HepG2 (cell line): Measurements from ENCODE around the gene TIMP3. TPM values are rescaled to one million over a fixed set of nuclear protein-coding genes. Genes with fewer than 3 reads are reported as not detected.

Source experiments
- ATAC-seq: fragments of 200-7000 bp; cut with Tn5 transposase; 3 replicates; pipeline ENCODE4 v1.9.1; 2020; ENCODE audit warnings: mild to moderate bottlenecking, moderate library complexity
- BruUV-seq: library from RNA; stranded (reverse); fragments of 400-500 nt; replicated peaks from 2 replicates; lab custom pipeline; 2021; lab: Mats Ljungman, UMichigan
- CTCF ChIA-PET: fragments of 300-600 bp; formaldehyde crosslinking; extraction: SDS; loops from one replicate; lab custom pipeline; 2021; ENCODE audit warnings: low total read pairs, inconsistent platforms, low intra/inter-chr PET ratio; lab: Yijun Ruan, JAX
- POLR2A ChIA-PET: fragments of 350-600 bp; sonication (Branson Sonifier 250); formaldehyde crosslinking; loops from one replicate; lab custom pipeline; 2020; ENCODE audit warnings: antibody characterized with exemption, inconsistent platforms; lab: Yijun Ruan, JAX
- DNase-seq: peaks from one replicate; pipeline ENCODE4 v3.0.0-alpha.2; 2015; ENCODE audit warnings: low spot score
- FAIRE-seq: peaks from 3 replicates; lab custom pipeline; 2011; peaks lifted over from hg19 to GRCh38; lab: Jason Lieb, UNC
- H2AFZ ChIP-seq: one replicate; pipeline ENCODE4 v1.6.1; 2011; ENCODE audit warnings: low read length, inconsistent platforms
- H3K27ac ChIP-seq: fragments of 300-600 bp; 3 replicates; pipeline ENCODE4 v1.8.0; 2011; ENCODE audit warnings: mixed run types, mild to moderate bottlenecking, mixed read lengths, low read length, inconsistent platforms; ENCODE audit not compliant: insufficient read depth; ENCODE audit errors: extremely low read length
- H3K27me3 ChIP-seq, 2 experiments: fragments of 200-600 bp in 1 of 2; 2 replicates in 1 of 2; 3 replicates in 1 of 2; pipeline versions ENCODE4 v1.6.0 to v1.8.0; 2011; ENCODE audit warnings: low read length in 2 of 2, mild to moderate bottlenecking in 2 of 2, moderate library complexity in 2 of 2, inconsistent platforms in 1 of 2; ENCODE audit not compliant: insufficient read depth in 2 of 2, control insufficient read depth in 1 of 2
- H3K36me3 ChIP-seq, 2 experiments: fragments of 200-600 bp in 1 of 2; replicated peaks in 1 of 2; 2 replicates in 1 of 2; 3 replicates in 1 of 2; pipeline versions ENCODE4 v1.5.1 to v1.8.0; 2011; ENCODE audit warnings: low read length in 2 of 2, inconsistent platforms in 1 of 2; ENCODE audit not compliant: insufficient read depth in 2 of 2, control insufficient read depth in 1 of 2
- H3K4me1 ChIP-seq: 2 replicates; pipeline ENCODE4 v1.5.1; 2012; ENCODE audit warnings: low read length, inconsistent platforms; ENCODE audit not compliant: insufficient read depth
- H3K4me2 ChIP-seq: 2 replicates; pipeline ENCODE4 v1.6.0; 2011; ENCODE audit warnings: low read depth, low read length, inconsistent platforms
- H3K4me3 ChIP-seq, 3 experiments: fragments of 200-600 bp in 1 of 3; sonication (generic), shearing (Covaris generic) in 1 of 3; replicated peaks in 1 of 3; 2 replicates each; pipeline ENCODE4 v1.5.1; 2011 to 2016; ENCODE audit warnings: low read length in 3 of 3, inconsistent platforms in 2 of 3, low read depth in 2 of 3, mild to moderate bottlenecking in 2 of 3, control low read depth in 1 of 3, mixed read lengths in 1 of 3; ENCODE audit not compliant: insufficient read depth in 1 of 3
- H3K79me2 ChIP-seq: one replicate; pipeline ENCODE4 v1.6.1; 2011; ENCODE audit warnings: low read length, inconsistent platforms; ENCODE audit not compliant: insufficient read depth
- H3K9ac ChIP-seq: 2 replicates; pipeline ENCODE4 v1.6.0; 2011; ENCODE audit warnings: mild to moderate bottlenecking, low read depth, low read length, inconsistent platforms; ENCODE audit not compliant: insufficient read depth
- H3K9me3 ChIP-seq: 2 replicates; pipeline ENCODE4 v1.5.1; 2012; ENCODE audit warnings: mild to moderate bottlenecking, low read length
- H4K20me1 ChIP-seq: 2 replicates; pipeline ENCODE4 v1.6.0; 2011; ENCODE audit warnings: inconsistent platforms, mild to moderate bottlenecking, low read length, moderate library complexity; ENCODE audit not compliant: insufficient read depth
- KDM1A ChIP-seq: IDR thresholded peaks from 2 replicates; pipeline ENCODE4 v1.6.1; 2016; ENCODE audit warnings: missing compliant biosample characterization
- MTF2 ChIP-seq: sonication (generic); formaldehyde crosslinking; IDR thresholded peaks from 2 replicates; pipeline ENCODE4 v1.5.0; 2020; ENCODE audit warnings: missing genetic modification reagents, borderline replicate concordance
- PHF20 ChIP-seq: sonication (generic); formaldehyde crosslinking; IDR thresholded peaks from 2 replicates; pipeline ENCODE4 v1.5.0; 2020; ENCODE audit warnings: mild to moderate bottlenecking, missing genetic modification reagents
- RXRA ChIP-seq: sonication (generic); formaldehyde crosslinking; IDR thresholded peaks from 2 replicates; pipeline ENCODE4 v1.5.1; 2020; ENCODE audit warnings: missing genetic modification reagents
- TBX3 ChIP-seq: fragments of 450-650 bp; IDR thresholded peaks from 2 replicates; pipeline ENCODE4 v1.6.1; 2017; ENCODE audit warnings: antibody characterized with exemption, mild to moderate bottlenecking, inconsistent platforms, borderline replicate concordance
- UBTF ChIP-seq: sonication (generic); formaldehyde crosslinking; IDR thresholded peaks from 2 replicates; pipeline ENCODE4 v1.4.0; 2020; ENCODE audit warnings: mild to moderate bottlenecking, missing genetic modification reagents
- XBP1 ChIP-seq: sonication (generic); formaldehyde crosslinking; IDR thresholded peaks from 2 replicates; pipeline ENCODE4 v1.5.0; 2020; ENCODE audit warnings: missing genetic modification reagents
- ZNF605 ChIP-seq: sonication (generic); formaldehyde crosslinking; IDR thresholded peaks from 2 replicates; pipeline ENCODE4 v1.8.0; 2022; ENCODE audit warnings: mild to moderate bottlenecking, missing genetic modification reagents
- WGBS: methylation state at CpG from one replicate; pipeline ENCODE4 v1.1.6; 2017; ENCODE audit warnings: low lambda C conversion rate; 5-methylcytosine and 5-hydroxymethylcytosine counted together
- in situ Hi-C: cut with HindIII; loops from 2 replicates; pipeline ENCODE4 v1.10.0; 2017; ENCODE audit warnings: low pct_unique_long_range_greater_than_20kb; ENCODE audit not compliant: extremely low pct_ligation_motif_present
- intact Hi-C: fragments of 100-400 bp; cut with micrococcal nuclease; formaldehyde crosslinking; loops from one replicate; pipeline ENCODE4 v1.10.0; 2022; ENCODE audit not compliant: unreplicated experiment
- polyA plus RNA-seq, 8 experiments: library from polyadenylated mRNA; depleted of rRNA in 3 of 8; stranded (reverse) in 7 of 8; unstranded in 1 of 8; fragments of >200 nt; fragmentation: Illumina TruSeq in 4 of 8; extraction: Trizol in 4 of 8; gene quantifications; 2 replicates each; pipeline versions ENCODE4 v1.2.1 to v1.2.3, GENCODE V29; 2011 to 2016; ENCODE audit warnings: low read depth in 4 of 8, missing spikeins in 1 of 8, mixed read lengths in 1 of 8; ENCODE audit not compliant: insufficient read depth in 1 of 8
- total RNA-seq, 5 experiments: library from RNA; depleted of rRNA; stranded (reverse); fragments of >200 nt; fragmentation: Illumina TruSeq; extraction: Trizol; gene quantifications; 2 replicates each; pipeline ENCODE4 v1.2.3, GENCODE V29; 2016; ENCODE audit warnings: low read depth in 1 of 5
- TF ChIP-seq, protein P1 (sequence below): sonication (generic); formaldehyde crosslinking; IDR thresholded peaks from 2 replicates; pipeline ENCODE4 v1.5.0; 2020; ENCODE audit warnings: mild to moderate bottlenecking, missing genetic modification reagents
- TF ChIP-seq, protein P2 (sequence below): IDR thresholded peaks from 2 replicates; pipeline ENCODE4 v1.6.1; 2016; ENCODE audit warnings: low read depth, control low read depth

Gene TIMP3
- total and polyA plus RNA-seq, 2 of the 13 experiments (the other 11 are each of a cell fraction or from before 2014, with no cell fraction given) = 57.3 to 86.6 TPM

DNA sequence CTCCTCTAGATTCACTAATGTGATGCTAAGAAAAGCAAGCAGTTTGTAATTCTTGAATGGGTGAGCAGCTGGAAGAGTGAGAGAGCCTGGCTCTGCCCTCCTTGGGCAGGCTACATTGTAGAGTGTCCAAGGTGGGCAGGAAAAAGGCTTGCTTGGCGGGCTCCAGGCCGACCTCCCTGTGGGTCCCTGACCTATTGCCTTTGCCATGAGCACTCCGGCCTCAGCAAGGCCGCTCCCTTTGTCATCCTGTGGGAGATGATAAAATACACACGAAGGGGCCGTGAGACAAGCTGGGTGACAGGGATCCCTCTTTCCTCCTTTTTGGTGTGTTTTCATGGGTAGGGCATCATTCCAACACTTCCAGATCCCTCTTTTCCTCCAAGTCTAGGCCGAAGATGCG, 41.8 kb downstream of the TIMP3 start:
- DNase-seq (no peak), FAIRE-seq (no peak), ATAC-seq (no peak)
- Histone ChIP-seq H4K20me1 (peaks cover 6% of the 10 kb centered on the region), H3K4me1 (no peaks in the 10 kb centered on the region), H3K79me2 (peaks cover 2% of the 10 kb centered on the region), H3K27me3 (no peaks in the 10 kb centered on the region), H3K36me3 (peaks cover 6 to 48% of the 10 kb centered on the region in 2 experiments), H3K4me2 (no peak overlapping the region), H3K9ac (no peak overlapping the region), H3K4me3 (no peak overlapping the region), H2AFZ (no peak overlapping the region), H3K27ac (no peak overlapping the region), H3K9me3 (no peaks in the 10 kb centered on the region)
- 91% methylated on average over 8 of the region's 8 CpGs for WGBS
- intact Hi-C loops = no loop called here
- in situ Hi-C loops = loop anchor here (25.0 kb wide), 1 partner anchor 144 kb away; no protein-coding TSS in a partner anchor
- TF ChIP-seq RXRA (no peak), UBTF (CRISPR knock-in tag) (no peak), TBX3 (no peak), XBP1 (no peak), ZNF605 (CRISPR knock-in tag) (no peak), KDM1A (CRISPR knock-in tag) (no peak), MTF2 (CRISPR knock-in tag) (no peak), PHF20 (CRISPR knock-in tag) (no peak)
- TF ChIP-seq, protein P1, sequence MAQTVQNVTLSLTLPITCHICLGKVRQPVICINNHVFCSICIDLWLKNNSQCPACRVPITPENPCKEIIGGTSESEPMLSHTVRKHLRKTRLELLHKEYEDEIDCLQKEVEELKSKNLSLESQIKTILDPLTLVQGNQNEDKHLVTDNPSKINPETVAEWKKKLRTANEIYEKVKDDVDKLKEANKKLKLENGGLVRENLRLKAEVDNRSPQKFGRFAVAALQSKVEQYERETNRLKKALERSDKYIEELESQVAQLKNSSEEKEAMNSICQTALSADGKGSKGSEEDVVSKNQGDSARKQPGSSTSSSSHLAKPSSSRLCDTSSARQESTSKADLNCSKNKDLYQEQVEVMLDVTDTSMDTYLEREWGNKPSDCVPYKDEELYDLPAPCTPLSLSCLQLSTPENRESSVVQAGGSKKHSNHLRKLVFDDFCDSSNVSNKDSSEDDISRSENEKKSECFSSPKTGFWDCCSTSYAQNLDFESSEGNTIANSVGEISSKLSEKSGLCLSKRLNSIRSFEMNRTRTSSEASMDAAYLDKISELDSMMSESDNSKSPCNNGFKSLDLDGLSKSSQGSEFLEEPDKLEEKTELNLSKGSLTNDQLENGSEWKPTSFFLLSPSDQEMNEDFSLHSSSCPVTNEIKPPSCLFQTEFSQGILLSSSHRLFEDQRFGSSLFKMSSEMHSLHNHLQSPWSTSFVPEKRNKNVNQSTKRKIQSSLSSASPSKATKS (CRISPR knock-in tag) = no peak
- TF ChIP-seq, protein P2, sequence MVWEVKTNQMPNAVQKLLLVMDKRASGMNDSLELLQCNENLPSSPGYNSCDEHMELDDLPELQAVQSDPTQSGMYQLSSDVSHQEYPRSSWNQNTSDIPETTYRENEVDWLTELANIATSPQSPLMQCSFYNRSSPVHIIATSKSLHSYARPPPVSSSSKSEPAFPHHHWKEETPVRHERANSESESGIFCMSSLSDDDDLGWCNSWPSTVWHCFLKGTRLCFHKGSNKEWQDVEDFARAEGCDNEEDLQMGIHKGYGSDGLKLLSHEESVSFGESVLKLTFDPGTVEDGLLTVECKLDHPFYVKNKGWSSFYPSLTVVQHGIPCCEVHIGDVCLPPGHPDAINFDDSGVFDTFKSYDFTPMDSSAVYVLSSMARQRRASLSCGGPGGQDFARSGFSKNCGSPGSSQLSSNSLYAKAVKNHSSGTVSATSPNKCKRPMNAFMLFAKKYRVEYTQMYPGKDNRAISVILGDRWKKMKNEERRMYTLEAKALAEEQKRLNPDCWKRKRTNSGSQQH = no peak
- ChIA-PET POLR2A (no interaction called here), CTCF (no interaction called here)
- no TSS peak for BruUV-seq
